ENCODE data around the gene BRINP2.

Gene BRINP2

GRCh38 chr1:177170756-177171535 lies at the start of gene BRINP2:
BRINP2 (plus strand) TSS chr1:177170958; CDS start chr1:177229877, 58,919 bp downstream.
- DNase-seq, result peak; percentile 92

DNA sequence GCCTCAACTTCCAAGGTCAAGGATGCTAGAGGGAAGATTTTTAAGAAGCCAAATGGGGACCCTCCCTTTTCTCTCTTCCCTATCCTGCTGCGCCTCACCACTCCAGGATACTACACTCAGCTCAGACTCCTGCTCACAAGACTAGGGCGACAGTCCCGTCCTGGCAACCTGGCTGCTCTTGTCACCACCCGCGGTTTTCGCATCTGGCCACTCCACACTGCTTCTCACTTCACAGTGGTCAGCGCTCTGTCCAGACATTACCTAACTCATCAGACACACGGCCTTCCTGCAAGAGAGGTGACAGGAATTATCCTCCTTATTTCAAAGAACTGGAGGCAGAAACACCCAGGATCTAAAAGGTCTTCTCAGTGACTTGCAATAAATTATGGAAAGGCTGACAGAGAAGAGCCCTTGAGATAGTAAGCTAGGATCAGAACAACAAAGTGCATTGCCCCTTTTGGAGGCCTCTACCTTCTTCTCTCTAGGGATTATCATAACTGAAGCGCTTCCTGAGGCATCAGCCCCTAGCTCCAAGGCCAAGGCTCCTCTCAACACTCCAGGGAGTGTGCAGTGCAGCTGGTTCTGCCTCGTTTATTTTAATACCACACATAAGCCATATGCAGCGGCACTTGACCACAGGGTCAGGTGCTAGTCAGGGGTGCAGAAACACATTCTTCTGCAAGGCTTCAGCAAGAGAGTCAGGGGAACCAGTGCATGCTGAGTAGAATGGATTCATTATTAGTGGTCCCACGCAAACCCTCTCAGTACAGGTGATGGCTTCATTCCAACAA lies 48.1 kb upstream of the BRINP2 start:
- DNase-seq, result no peak

DNA sequence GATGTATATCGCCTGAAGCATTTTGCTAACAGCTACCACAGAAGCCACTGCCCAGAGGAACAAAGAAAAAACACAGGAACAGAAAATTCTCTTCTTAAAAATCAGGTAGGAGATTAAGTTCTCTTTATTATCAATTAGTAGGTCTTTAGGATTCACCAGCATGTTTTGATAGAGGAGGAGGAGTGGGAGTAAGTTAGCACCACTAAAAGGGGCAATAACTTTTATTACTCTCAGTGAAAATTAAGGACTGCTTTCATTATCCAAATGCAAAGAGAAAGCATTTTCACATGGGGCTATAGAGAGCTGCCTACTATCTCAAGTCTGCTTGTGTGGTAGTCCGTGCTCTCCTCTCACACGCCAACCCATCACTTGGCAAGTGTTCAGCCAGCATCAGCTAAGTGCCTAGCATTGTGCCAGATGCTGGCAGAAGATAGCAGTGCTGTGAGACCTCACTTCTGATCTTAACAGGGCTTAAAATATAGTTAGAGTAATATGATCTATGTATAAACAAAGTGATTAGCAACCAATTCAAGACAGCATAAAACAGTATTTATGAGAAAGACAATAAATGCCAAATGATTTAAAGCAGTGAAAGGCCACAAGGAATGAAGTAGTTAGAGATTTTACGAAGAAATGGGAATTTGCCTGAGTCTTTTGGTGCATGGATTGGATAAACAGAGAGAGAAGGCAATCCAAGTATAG lies 46.0 kb upstream of the BRINP2 start:
- no peak for DNase-seq

- DNase-seq, result no peak
These were observed 44.5 kb upstream of the BRINP2 start for GRCh38 chr1:177126267-177126666.

DNA sequence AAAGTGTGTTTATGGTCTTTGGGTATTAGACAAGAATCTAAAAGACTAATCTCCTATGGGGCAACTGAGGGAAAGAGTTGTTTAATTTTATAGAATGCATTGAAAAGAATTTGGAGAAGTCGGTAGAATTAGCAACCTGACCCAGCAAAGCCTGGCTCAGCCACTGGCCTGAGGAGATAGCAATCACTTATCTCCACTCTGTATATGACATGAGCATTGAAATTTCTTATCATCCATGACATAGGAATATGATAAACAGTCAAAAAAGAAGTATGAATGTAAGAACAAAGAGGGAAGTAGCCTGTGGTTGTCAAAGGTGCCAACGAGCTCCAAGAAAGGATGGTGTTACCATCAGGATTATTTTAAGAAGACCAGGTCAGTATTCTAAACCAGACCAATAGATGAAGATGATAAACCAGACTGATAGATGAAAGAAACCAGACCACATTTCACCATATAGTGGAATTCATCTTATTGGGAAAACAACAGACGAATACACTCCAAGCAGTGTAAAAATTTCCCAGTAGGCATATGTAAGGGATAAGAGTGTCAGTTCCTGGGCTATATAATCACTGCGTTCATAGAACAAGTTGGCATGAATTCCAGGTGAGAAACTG lies 42.0 kb upstream of the BRINP2 start:
- no peak for DNase-seq

- DNase-seq, result no peak
These were observed 40.3 kb upstream of the BRINP2 start for GRCh38 chr1:177130451-177130945.

GRCh38 chr1:177131723-177132122 lies 39.0 kb upstream of the BRINP2 start:
- no peak for DNase-seq

DNA sequence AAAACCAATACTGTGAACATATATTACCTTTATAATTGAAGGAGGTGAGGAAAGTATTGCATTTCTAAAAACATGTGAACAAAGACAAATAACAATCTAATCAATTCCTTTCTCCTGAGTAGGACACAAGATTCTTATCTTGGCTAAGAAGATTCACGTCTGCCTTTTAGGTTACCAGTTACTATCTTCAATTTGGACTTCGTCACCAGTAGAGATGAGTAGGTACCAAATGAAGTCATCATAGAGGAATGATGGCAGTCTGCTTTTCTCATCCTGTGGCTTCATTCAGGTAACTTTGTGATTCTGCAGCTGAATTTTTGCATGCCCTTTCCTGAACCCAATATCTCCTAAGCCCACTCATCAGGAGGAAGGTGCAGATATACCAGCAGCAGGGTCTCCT lies 38.6 kb upstream of the BRINP2 start:
- no peak for DNase-seq

DNA sequence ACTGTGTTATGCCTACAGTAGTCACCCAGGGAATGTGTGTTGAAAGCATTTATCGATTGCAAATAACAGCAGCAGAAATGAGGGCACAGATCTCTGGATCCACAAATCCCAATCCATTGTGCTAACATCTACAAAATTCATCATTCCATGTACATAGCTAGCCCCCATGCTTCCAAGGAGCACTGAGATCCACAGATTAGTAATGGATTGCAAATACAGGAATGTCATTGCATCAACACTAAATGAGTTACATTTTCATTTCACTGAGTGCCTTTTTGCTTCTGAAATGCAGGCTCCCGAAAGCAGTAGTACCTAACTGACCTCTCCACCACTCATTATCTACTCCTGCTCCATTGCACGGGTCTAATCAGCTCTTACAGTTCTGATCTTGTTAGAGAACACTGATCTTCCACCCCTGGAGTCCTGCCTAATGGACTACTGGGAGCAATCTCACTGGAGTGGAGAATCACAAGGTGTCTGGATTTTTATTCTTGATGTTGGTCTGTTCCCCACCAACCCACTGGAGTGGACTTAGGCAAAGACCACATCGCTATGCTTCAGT lies 36.7 kb upstream of the BRINP2 start:
- DNase-seq, result no peak

DNA sequence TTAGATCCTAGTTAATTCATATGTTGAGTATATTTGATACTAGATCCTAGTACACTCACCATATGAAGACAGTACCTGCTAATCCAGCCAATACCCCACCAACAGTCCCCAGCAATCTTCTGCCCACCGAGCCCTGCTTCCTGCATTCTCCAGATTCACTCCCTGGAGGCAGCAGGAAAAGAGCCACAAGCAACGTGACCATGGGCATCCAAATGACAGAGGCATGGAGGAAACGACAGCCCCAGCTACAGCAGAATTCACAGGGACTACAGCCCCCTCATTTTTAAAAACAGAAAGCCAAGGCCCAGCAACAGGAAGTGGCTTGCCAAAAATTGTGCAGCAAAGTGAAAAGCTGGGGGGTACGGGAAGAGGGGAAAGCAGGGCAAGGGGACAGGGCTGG lies 35.5 kb upstream of the BRINP2 start:
- no peak for DNase-seq

- no peak for DNase-seq
These were observed 32.9 kb upstream of the BRINP2 start for GRCh38 chr1:177137814-177138213.

- no peak for DNase-seq
These were observed 32.4 kb upstream of the BRINP2 start for GRCh38 chr1:177138347-177138746.

- no peak for DNase-seq
These were observed 28.7 kb upstream of the BRINP2 start for GRCh38 chr1:177142010-177142409.

- no peak for DNase-seq
These were observed 27.9 kb upstream of the BRINP2 start for GRCh38 chr1:177142791-177143271.

DNA sequence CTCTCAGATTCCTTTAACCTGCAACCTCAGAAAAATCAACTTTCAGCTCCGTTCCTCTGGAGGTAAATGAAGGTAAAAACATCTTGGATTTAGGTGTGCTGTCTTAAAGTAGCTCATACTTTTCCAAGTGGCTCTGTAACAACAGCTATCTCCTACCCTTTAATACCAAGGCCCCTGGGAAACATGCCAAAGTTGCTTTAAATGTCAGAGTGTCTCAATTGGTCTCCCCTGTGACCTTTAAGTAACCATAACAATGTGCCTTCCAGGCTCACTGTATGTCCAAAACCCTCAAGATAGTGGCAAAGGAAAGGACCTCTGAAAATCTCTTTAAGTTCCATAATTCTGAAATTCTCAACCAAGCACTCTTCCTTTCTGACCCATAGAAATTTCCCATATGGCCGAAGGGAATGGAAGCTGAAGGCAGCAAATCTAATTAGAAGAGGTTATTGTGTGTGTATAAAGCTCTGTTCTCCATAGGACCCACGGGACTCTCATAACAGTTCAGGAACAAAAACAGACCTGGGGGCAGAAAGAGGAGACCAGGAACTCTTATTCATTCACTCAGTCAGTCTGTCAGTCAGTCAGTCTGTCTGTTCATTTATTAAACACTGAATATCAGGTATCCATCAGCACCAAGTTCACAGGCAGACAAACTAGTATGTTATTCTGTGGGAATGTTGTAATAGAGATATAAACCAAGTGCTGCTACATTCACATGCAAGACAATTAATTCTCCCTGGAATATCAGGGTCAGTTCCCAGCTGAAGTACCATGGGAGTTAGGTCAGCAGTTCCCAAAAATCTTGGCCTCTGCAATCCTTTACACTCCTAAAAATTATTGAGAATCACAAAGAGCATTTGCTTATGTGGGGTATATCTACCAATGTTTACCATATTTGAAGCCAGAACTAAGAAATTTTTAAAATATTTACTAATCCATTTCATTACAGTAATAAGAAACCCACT lies 25.4 kb upstream of the BRINP2 start:
- DNase-seq, result no peak

DNA sequence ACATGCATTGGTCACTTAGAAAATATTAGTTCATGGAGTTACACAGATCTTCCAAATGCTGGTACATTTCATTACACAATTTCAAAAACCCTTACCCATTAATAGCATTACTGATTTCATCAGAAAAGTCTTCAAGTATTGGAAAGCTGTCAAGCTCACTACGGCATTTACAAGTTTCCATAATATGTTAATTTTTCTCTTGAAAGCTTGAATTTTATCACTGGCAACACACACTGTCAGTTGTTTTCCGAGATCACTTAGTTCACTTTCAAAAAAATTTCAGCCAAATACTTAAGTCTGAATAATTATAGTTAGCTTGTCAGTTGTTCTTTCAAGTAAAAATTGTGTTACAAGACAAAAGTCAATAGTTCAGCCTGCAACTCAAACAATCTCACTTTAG lies 24.3 kb upstream of the BRINP2 start:
- no peak for DNase-seq

DNA sequence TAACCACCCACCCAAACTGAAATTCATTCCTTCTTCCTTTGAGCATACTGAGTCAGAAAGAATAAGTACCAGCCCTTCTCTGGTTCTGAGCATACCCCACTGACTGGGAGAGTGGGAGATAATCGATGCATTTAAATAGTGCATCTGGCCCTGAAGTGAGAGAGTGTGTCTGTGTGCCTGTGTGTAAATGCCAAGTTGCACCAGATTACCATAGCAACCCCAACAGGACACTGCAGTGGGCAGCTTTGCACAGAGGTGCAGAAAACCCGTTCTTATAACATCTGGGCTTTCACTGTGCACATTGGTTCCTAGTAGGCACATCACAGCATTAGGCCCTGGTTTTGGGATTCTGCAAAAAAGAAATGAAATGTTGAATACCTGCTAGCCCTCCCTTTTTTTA lies 8.5 kb upstream of the BRINP2 start:
- DNase-seq, result no peak

- peak; percentile 37 for DNase-seq
These were observed 6.8 kb upstream of the BRINP2 start for GRCh38 chr1:177163844-177164379.

- DNase-seq, result peak; percentile 57
These were observed 6.2 kb upstream of the BRINP2 start, which contains the start of gene ASTN1 for GRCh38 chr1:177164380-177165068. ASTN1 (minus strand) TSS chr1:177164712; CDS start chr1:177164676, 36 bp downstream.

DNA sequence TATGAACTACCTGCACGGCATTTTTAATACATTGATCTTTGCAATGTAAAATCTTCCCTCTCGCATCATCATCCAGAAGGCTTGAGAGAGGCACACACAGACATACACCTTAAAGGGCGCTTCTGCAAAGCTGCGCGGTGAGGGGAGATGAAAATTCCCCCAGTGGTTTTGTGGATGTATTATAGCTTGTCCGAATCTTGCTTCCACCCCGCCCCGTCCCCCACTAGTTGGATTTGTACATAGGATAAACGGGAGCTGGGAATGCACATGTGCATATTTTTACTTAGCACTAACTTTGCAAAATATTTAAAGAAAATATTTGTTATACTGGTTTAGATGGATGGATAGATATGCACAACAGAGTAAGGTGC lies 5.7 kb upstream of the BRINP2 start:
- no peak for DNase-seq

Data from NCI-H1105 treated with DMSO at 0.1 percent for 48 hours (cell line).